GM19025 (cell line): Measurements from ENCODE around the gene TTC38.
"Not testable (repeated sequence)": the region's sequence is repeated elsewhere in the genome, so short reads cannot be mapped to it uniquely, and the experiment has no call there.

Source experiments
- ATAC-seq: cut with Tn5 transposase; IDR thresholded peaks from one replicate; pipeline ENCODE4 v1.9.1; 2021; ENCODE audit warnings: mild to moderate bottlenecking, low read depth, moderate library complexity; ENCODE audit not compliant: unreplicated experiment

TTC38 gene

GRCh38 chr22:46293577-46294260 lies 25.9 kb downstream of the TTC38 start:
- ATAC-seq: no peak

DNA sequence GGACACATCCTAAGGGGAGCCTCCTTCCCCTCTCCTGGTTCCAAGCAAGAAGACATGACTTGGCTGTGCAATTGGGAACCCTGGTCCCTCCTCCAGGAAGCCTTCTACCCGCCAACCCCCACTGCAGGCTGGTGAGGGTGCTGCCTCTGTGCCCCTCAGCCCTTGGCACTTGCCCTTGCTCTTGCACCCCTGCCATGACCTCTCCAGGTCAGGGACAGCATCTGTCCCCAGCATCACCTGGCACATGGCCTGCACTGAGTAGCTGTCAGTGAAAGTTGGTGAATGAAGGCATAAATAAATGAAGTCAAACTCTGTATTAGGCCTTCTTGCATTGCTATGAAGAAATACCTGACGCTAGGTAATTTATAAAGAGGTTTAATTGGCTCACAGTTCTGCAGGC lies 27.0 kb downstream of the TTC38 start:
- ATAC-seq: no peak

DNA sequence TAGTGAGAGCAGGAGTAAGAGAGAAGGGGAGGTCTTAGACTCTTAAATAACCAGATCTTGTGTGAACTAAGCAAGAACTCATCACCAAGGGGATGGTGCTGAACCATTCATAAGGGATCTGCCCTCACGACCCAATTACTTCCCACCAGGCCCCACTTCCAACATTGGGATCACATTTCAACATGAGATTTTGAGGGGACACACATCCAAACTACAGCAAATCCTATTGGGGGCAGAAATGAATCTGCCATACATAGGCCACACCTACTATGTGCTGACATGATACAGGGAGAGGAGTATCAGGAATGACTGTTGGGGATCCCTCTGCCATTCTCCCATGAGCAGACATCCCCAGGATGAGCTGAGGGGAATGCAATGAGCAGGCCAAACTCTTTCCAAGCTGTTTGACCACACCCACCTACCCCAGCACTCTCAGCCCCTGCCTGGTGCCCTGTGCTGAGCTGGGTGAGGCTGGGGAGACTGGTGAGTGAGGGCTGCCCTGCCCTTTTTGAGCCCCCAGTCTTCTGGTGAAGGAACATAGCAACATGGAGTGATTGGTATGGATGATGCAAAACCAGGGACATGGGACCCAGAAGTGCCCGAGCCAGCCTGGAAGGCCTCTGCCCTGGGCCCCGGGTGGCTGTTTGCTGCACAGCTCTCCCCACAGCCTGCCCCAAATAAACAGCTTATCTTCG lies 27.6 kb downstream of the TTC38 start:
- no peak for ATAC-seq

- peak; percentile 97 for ATAC-seq
Observed at GRCh38 chr22:46296257-46297150, 28.7 kb downstream of the TTC38 start, which contains the start of gene GTSE1. TSS of gene GTSE1 (plus strand) at chr22:46296870. CDS start at chr22:46297401, 531 bp downstream.

DNA sequence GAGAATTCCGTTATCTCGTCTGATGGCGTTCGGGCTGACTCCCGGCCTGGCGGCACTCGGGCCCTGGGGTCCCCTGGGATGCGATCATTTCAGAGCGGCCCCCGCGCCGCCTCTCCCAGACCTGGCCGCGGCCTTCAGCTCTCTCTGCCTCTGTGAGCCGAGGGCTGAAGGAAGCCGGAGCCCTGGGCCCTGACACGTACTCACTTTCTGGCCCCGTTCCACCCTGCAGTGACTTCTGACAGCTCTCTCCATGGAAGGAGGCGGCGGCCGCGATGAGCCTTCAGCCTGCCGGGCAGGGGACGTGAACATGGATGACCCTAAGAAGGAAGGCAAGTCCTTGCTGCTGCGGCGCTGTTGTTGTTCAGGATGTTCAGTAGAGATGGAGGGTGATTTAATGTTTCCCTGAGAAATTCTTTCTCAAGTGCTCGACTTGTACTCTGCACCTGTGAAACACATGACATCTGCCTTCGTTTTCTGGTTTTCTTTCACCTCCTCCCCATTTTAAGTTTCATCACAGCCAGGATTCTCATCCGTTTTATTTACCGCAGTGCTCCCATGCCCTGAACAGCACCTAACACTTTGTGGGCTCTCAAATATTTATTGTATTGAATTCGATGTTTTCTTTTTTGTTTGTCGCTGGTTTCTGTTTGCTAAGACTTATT lies 29.5 kb downstream of the TTC38 start:
- ATAC-seq: no peak

GRCh38 chr22:46299101-46299500 lies 31.3 kb downstream of the TTC38 start:
- no peak for ATAC-seq

DNA sequence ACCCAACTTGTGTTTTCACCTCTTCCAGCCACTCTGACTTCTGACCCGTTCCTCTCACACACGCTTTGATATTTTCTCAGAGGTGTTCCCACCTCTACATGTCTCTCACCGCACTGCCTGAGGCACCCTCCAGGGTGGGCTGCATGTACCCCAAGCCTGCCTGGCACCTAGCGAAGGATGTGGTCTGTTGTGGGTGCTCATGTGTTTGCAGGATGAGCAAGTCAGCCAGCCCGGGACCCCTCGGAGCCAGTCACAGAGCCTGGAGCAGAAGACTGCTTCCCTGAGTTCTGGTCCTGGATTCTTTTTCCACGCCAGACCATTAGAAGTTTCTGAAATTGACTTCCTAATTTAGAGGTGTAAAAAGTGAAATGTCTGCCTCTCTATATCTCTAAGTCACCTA lies 32.7 kb downstream of the TTC38 start:
- no peak for ATAC-seq

DNA sequence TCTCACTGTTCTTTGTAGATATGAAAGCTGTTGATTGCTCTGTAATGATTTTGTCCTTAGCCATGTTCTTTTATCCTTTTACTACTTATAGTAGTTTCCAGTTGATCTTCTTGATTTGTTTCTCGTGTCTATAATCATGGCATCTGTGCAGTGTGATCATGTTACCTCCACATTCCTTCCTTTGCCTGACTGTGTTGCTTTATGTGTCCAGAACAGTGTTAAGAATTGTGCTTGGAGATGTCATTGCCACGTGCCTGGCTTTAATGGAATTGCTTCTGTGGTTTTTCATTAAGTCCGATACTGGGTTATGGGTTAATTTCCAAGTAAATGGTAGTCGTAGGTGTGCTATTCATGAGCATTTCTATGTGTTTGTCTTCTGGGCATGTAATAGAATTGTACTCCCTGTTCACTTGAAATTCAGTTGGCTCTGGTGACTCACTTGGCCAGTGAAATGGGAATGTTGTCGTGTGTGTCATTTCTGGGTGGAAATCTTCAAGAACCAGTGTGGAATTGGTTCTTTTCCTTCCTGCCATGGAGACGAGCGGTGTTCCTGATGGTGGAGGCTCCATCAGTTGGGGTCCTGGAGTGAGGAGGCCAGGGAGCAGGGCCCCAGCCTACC lies 35.6 kb downstream of the TTC38 start:
- no peak for ATAC-seq

GRCh38 chr22:46308283-46308988 lies 40.6 kb downstream of the TTC38 start:
- ATAC-seq: no peak

GRCh38 chr22:46309526-46310085 lies 41.8 kb downstream of the TTC38 start:
- no peak for ATAC-seq

DNA sequence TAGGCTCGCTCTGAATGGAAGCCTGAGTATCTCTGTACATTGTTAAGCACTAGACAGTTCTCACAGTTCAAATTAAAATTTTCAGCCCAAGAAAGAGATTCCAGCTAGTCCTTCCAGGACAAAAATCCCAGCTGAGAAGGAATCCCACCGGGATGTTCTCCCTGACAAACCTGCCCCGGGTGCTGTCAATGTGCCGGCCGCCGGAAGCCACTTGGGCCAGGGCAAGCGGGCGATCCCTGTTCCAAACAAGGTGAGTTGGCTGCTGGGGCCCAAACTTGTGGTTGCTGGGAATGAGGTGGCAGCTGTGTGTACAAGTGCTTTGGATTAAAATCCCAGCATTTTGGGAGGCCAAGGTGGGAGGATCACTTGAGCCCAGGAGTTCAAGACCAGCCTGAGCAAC lies 44.2 kb downstream of the TTC38 start:
- no peak for ATAC-seq

DNA sequence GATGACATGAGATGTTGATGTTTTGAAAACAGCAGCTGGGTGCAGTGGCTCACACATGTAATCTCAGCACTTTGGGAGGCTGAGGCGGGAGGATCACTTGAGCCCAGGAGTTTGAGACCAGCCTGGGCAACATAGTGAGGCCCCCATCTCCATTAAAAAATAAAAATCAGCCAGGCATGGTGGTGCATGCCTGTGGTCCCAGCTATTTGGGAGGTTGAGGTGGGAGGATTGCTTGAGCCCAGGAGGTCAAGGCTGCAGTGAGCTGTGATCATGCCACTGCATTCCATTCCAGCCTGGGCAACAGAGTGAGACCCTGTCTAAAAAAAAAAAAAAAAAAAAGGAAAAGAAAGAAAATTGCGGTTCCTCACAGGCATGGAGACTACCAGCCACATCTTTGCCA lies 45.0 kb downstream of the TTC38 start:
- not testable (repeated sequence) for ATAC-seq

- ATAC-seq: no peak
Observed at GRCh38 chr22:46315976-46316375, 48.2 kb downstream of the TTC38 start.

DNA sequence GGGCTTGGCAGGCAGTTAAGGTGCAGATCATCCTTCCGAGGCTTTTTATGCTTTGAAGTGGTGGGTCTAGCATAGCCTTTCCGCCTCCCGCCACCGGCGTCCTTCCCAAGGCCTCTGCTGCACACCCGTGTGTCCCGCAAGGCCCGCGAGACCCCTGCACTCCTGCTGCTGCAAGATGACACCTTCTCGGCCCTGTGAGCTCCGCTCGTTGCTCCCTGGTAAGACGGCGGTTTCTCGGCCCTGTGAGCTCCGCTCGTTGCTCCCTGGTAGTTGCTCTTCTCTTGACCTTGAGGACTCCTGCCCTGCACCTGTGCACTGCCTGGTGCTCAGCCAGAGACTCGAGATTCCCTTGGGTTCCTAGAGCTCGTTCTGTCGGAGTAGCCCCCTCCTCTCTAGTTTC lies 49.8 kb downstream of the TTC38 start:
- ATAC-seq: no peak

DNA sequence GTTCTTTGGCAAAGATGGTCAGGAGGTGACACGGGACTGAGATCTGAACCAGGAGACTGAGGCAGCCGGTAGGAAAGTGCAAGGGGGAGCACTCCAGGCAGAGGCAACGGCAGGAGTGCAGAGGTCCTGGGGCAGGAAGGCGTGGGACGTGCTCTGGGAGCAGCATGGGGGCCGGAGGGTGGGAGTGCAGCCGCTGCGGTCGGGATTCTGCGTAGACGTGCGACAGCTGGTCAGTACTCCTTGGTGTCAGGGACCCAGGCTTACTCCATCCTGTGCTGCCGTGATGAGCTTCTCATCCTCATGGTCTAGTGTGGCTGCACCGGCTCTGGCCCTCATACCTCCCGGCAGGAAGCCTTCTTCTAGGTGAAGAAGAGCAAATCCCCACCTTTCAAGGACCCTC lies 50.8 kb downstream of the TTC38 start:
- no peak for ATAC-seq

GRCh38 chr22:46319319-46319718 lies 51.5 kb downstream of the TTC38 start:
- ATAC-seq: no peak

GRCh38 chr22:46320166-46320710 lies 52.4 kb downstream of the TTC38 start:
- ATAC-seq: no peak

- ATAC-seq: no peak
Observed at GRCh38 chr22:46320716-46321386, 53.0 kb downstream of the TTC38 start.
